ENCODE data around the gene USH2A. TPM values are rescaled to one million over a fixed set of nuclear protein-coding genes. Genes with fewer than 3 reads are reported as not detected.

Gene USH2A
- total RNA-seq, 1 donor from 2014 or later, result not detected

GRCh38 chr1:215594640-215595039, 828.6 kb downstream of the USH2A start:
- H3K9me3 ChIP-seq, result no peaks in the 10 kb centered on the region
- DNase-seq, result no peak
- no peaks in the 10 kb centered on the region for H3K27me3 ChIP-seq (ENCODE audit: low read depth)
- H3K4me3 ChIP-seq, result no peak overlapping the region
- peaks cover 12% of the 10 kb centered on the region for H3K4me1 ChIP-seq
- intact Hi-C loops (cut with DNase I), result no loop called here
- no peak for ATAC-seq
- no peak overlapping the region for H3K27ac ChIP-seq
- TF ChIP-seq, protein P1, sequence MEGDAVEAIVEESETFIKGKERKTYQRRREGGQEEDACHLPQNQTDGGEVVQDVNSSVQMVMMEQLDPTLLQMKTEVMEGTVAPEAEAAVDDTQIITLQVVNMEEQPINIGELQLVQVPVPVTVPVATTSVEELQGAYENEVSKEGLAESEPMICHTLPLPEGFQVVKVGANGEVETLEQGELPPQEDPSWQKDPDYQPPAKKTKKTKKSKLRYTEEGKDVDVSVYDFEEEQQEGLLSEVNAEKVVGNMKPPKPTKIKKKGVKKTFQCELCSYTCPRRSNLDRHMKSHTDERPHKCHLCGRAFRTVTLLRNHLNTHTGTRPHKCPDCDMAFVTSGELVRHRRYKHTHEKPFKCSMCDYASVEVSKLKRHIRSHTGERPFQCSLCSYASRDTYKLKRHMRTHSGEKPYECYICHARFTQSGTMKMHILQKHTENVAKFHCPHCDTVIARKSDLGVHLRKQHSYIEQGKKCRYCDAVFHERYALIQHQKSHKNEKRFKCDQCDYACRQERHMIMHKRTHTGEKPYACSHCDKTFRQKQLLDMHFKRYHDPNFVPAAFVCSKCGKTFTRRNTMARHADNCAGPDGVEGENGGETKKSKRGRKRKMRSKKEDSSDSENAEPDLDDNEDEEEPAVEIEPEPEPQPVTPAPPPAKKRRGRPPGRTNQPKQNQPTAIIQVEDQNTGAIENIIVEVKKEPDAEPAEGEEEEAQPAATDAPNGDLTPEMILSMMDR (IDR thresholded peaks at IDR 0.05), result no peak
- H3K36me3 ChIP-seq, result peaks cover 35% of the 10 kb centered on the region

DNA sequence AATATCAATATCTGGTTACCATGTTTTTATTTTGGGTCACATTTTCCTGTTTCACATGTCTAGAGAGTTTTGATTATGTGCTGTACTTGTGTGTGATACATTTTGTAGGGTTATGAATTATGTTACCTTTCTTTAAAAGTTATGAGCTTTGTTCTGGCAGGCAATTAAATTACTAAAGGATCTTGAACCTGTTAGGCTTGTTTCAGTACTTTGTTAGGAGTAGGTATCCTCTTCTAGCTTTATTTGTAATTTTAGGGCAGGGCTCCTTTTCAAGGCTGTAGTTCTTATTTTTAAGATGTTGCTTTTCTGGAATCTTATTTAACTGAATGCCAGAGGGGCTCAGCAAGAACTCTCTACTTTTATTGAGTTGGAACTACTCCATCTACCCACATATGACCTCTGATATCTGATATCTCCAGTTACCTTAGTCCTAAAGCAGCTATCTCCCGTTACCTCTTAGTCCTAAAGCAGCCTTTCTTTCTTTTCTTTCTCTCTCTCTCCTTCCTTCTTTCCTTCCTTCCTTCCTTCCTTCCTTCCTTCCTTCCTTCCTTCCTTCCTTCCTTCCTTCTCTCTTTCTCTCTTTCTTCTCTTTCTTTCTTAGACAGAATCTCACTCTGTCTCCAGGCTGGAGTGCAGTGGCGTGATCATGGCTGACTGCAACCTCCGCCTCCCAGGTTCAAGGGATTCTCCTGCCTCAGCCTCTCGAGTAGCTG, 832.3 kb downstream of the USH2A start:
- intact Hi-C loops (cut with DNase I), result no loop called here
- TF ChIP-seq, protein P1 (IDR thresholded peaks at IDR 0.05), result no peak
- DNase-seq, result no peak
- ATAC-seq, result no peak
- Histone ChIP-seq H3K27ac (no peak overlapping the region), H3K36me3 (peaks cover 22% of the 10 kb centered on the region), H3K4me3 (no peak overlapping the region), H3K4me1 (peaks cover 9% of the 10 kb centered on the region), H3K9me3 (no peaks in the 10 kb centered on the region), H3K27me3 (ENCODE audit: low read depth) (no peaks in the 10 kb centered on the region)

GRCh38 chr1:215589650-215590435, 833.4 kb downstream of the USH2A start:
- no peak for DNase-seq
- H3K27me3 ChIP-seq (ENCODE audit: low read depth), result no peaks in the 10 kb centered on the region
- peaks cover 16% of the 10 kb centered on the region for H3K36me3 ChIP-seq
- H3K9me3 ChIP-seq, result no peaks in the 10 kb centered on the region
- intact Hi-C loops (cut with DNase I), result no loop called here
- TF ChIP-seq, protein P1 (IDR thresholded peaks at IDR 0.05), result no peak
- H3K4me3 ChIP-seq, result no peak overlapping the region
- peaks cover 5% of the 10 kb centered on the region for H3K4me1 ChIP-seq
- no peak for ATAC-seq
- no peak overlapping the region for H3K27ac ChIP-seq

- H3K4me1 ChIP-seq, result no peaks in the 10 kb centered on the region
- H3K4me3 ChIP-seq, result no peak overlapping the region
- DNase-seq, result no peak
- H3K9me3 ChIP-seq, result peaks cover 5% of the 10 kb centered on the region
- intact Hi-C loops (cut with DNase I), result no loop called here
- ATAC-seq, result no peak
- peaks cover 34% of the 10 kb centered on the region for H3K36me3 ChIP-seq
- TF ChIP-seq, protein P1 (IDR thresholded peaks at IDR 0.05), result no peak
- H3K27ac ChIP-seq, result no peak overlapping the region
- no peaks in the 10 kb centered on the region for H3K27me3 ChIP-seq (ENCODE audit: low read depth)
These were observed 838.9 kb downstream of the USH2A start for GRCh38 chr1:215584389-215584788.

- H3K9me3 ChIP-seq, result peaks cover 5% of the 10 kb centered on the region
- peak in 1 of 2 donors; percentile 56 for ATAC-seq
- TF ChIP-seq, protein P1 (IDR thresholded peaks at IDR 0.05), result no peak
These were observed 840.0 kb downstream of the USH2A start for GRCh38 chr1:215583185-215583749.

More at GRCh38 chr1:215583185-215583749, 840.0 kb downstream of the USH2A start:
- intact Hi-C loops (cut with DNase I), result no loop called here
- Histone ChIP-seq H3K27me3 (ENCODE audit: low read depth) (no peaks in the 10 kb centered on the region), H3K4me3 (no peak overlapping the region), H3K27ac (no peak overlapping the region), H3K36me3 (peaks cover 42% of the 10 kb centered on the region), H3K4me1 (no peaks in the 10 kb centered on the region)
- no peak for DNase-seq

All from lower lobe of right lung (tissue), 2 donors.